ENCODE data around the gene FBN1. TPM values are rescaled to one million over a fixed set of nuclear protein-coding genes. Genes with fewer than 3 reads are reported as not detected.

Gene FBN1
- total and polyA plus RNA-seq, 2 donors (not counting 3 experiments of a cell fraction or from before 2014, with no cell fraction given): 107 to 111 TPM

DNA sequence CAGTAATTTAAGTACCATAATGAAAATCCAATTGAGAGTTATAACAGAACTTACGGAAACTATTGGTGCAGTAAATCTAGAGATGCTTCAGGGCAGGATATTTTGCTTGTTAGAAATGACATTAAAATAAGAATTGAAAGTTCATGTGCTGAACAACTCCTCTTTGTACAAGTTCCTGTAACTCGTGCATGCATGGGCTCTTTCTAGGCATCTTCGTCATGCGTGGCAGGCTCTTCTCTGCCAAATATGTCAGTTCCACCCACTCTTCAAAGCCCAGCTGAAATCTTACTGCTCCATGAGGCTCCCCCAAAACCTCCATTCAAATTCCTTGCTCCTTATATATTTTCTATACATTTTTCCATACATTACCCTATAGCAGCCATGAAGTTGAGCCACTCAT lies 48.7 kb downstream of the FBN1 start:
- FAIRE-seq (no peak), DNase-seq (ENCODE audit: low read depth, low spot score) (no peak)
- H4K20me1 ChIP-seq (replicated peaks; ENCODE audit: control insufficient read depth, extremely low read depth, insufficient read depth, low read length): no peaks in the 10 kb centered on the region
- H3K4me2 ChIP-seq (ENCODE audit: insufficient read depth, low read length): no peak overlapping the region
- H3K4me1 ChIP-seq (ENCODE audit: control insufficient read depth, extremely low read depth, insufficient read depth, low read length): peaks cover 1% of the 10 kb centered on the region
- POLR2A ChIA-PET: no interaction called here
- no TSS peak for BruUV-seq (replicated peaks)
- no peaks in the 10 kb centered on the region for H3K9me1 ChIP-seq (replicated peaks; ENCODE audit: control insufficient read depth, extremely low read depth, insufficient read depth, low read length)
- no peak for TF ChIP-seq POLR2A (IDR thresholded peaks at IDR 0.05; ENCODE audit: low read depth, low read length)
- no peak for TF ChIP-seq POLR2AphosphoS5 (IDR thresholded peaks at IDR 0.05; ENCODE audit: insufficient read depth, low read depth, low read length)
- TF ChIP-seq MYC (IDR thresholded peaks at IDR 0.05; ENCODE audit: low read depth, low read length): no peak
- no peak for TF ChIP-seq GATA2 (IDR thresholded peaks at IDR 0.05; ENCODE audit: insufficient read depth, insufficient read length, low read depth, low read length)
- TF ChIP-seq FOS (IDR thresholded peaks at IDR 0.05; ENCODE audit: borderline replicate concordance, insufficient read depth, low read length): no peak
- no peak for TF ChIP-seq MAX (IDR thresholded peaks at IDR 0.05; ENCODE audit: insufficient read depth, insufficient read length)
- no peak for TF ChIP-seq CTCF (IDR thresholded peaks at IDR 0.05; ENCODE audit: extremely low read depth in 1 of 2, insufficient read depth in 1 of 2, low read depth in 1 of 2, low read length in 2 of 2)
- no peaks in the 10 kb centered on the region for H3K27me3 ChIP-seq (ENCODE audit: control insufficient read depth in 2 of 2, insufficient read depth in 2 of 2, low read length in 2 of 2)
- no peak overlapping the region for H2AFZ ChIP-seq (ENCODE audit: low read depth, low read length)
- CTCF ChIA-PET: no interaction called here
- no peaks in the 10 kb centered on the region for H3K9me3 ChIP-seq (replicated peaks; ENCODE audit: control insufficient read depth, insufficient read depth, low read length)
- H3K27ac ChIP-seq (ENCODE audit: insufficient read depth, low read depth, low read length): no peak overlapping the region
- H3K79me2 ChIP-seq (ENCODE audit: control insufficient read depth, insufficient read depth, low read length): no peaks in the 10 kb centered on the region
- dilution Hi-C loops (cut with MboI; ENCODE audit: extremely low pct_ligation_motif_present, low sequenced_read_pairs): no loop called here
- peaks cover 0 to 9% of the 10 kb centered on the region in 2 experiments for H3K36me3 ChIP-seq (ENCODE audit: control insufficient read depth in 2 of 2, extremely low read depth in 1 of 2, insufficient read depth in 2 of 2, low read length in 2 of 2)
- intact Hi-C loops (cut with micrococcal nuclease): no loop called here
- no peak overlapping the region for H3K4me3 ChIP-seq (replicated peaks in 1 of 3; ENCODE audit: insufficient read depth in 1 of 3, low read depth in 1 of 3, low read length in 3 of 3)
- H3K9ac ChIP-seq (replicated peaks; ENCODE audit: extremely low read depth, insufficient read depth, low read length): no peak overlapping the region

Measured in endothelial cell of umbilical vein (primary cell).